HG03457 (cell line): Measurements from ENCODE around the gene INPP4A.

Experiments
- ATAC-seq: cut with Tn5 transposase; IDR thresholded peaks from one replicate; pipeline ENCODE4 v1.9.1; 2021; ENCODE audit warnings: moderate number of reproducible peaks; ENCODE audit not compliant: unreplicated experiment

Gene INPP4A

GRCh38 chr2:98459496-98460175 is 15.0 kb downstream of the INPP4A start:
- ATAC-seq = no peak

- ATAC-seq = peak; percentile 56
These were observed 16.2 kb downstream of the INPP4A start for GRCh38 chr2:98460573-98461497.

- no peak for ATAC-seq
These were observed 16.9 kb downstream of the INPP4A start for GRCh38 chr2:98461498-98462049.

- no peak for ATAC-seq
These were observed 18.4 kb downstream of the INPP4A start for GRCh38 chr2:98463081-98463481.

- ATAC-seq = no peak
These were observed 18.9 kb downstream of the INPP4A start for GRCh38 chr2:98463551-98463971.

- no peak for ATAC-seq
These were observed 19.5 kb downstream of the INPP4A start for GRCh38 chr2:98463988-98464771.

GRCh38 chr2:98464772-98465310 is 20.2 kb downstream of the INPP4A start:
- ATAC-seq = peak; percentile 34

- ATAC-seq = no peak
These were observed 21.0 kb downstream of the INPP4A start for GRCh38 chr2:98465456-98466226.

GRCh38 chr2:98467082-98467536 is 22.5 kb downstream of the INPP4A start:
- ATAC-seq = no peak

GRCh38 chr2:98467652-98468051 is 23.0 kb downstream of the INPP4A start:
- ATAC-seq = no peak

- ATAC-seq = peak; percentile 43
These were observed 24.1 kb downstream of the INPP4A start for GRCh38 chr2:98468621-98469236.

GRCh38 chr2:98469862-98470544 is 25.3 kb downstream of the INPP4A start:
- no peak for ATAC-seq

GRCh38 chr2:98470851-98471255 is 26.2 kb downstream of the INPP4A start:
- ATAC-seq = no peak

GRCh38 chr2:98471402-98472131 is 26.9 kb downstream of the INPP4A start:
- no peak for ATAC-seq

- no peak for ATAC-seq
These were observed 27.5 kb downstream of the INPP4A start for GRCh38 chr2:98472132-98472650.

GRCh38 chr2:98472961-98473746 is 28.5 kb downstream of the INPP4A start:
- ATAC-seq = no peak
